ENCODE measurements around the gene SF3B6.

GRCh38 chr2:24088821-24089359 is 12.8 kb upstream of the SF3B6 start:
- TF ChIP-seq POLR2A (IDR thresholded peaks at IDR 0.05; ENCODE audit: low read depth, low read length) (no peak), POLR2AphosphoS5 (IDR thresholded peaks at IDR 0.05; ENCODE audit: low read depth, low read length) (no peak), POU2F2 (IDR thresholded peaks at IDR 0.05; ENCODE audit: low read depth, low read length) (no peak), TAF1 (IDR thresholded peaks at IDR 0.05; ENCODE audit: low read depth, low read length) (no peak), SPI1 (IDR thresholded peaks at IDR 0.05; ENCODE audit: low read depth, low read length) (no peak)

Data from GM12891 (cell line).